ENCODE measurements around the gene SLC26A2. TPM values are rescaled to one million over a fixed set of nuclear protein-coding genes. Genes with fewer than 3 reads are reported as not detected.

Gene SLC26A2
- total RNA-seq, 1 experiment from 2014 or later, result 111 TPM

DNA sequence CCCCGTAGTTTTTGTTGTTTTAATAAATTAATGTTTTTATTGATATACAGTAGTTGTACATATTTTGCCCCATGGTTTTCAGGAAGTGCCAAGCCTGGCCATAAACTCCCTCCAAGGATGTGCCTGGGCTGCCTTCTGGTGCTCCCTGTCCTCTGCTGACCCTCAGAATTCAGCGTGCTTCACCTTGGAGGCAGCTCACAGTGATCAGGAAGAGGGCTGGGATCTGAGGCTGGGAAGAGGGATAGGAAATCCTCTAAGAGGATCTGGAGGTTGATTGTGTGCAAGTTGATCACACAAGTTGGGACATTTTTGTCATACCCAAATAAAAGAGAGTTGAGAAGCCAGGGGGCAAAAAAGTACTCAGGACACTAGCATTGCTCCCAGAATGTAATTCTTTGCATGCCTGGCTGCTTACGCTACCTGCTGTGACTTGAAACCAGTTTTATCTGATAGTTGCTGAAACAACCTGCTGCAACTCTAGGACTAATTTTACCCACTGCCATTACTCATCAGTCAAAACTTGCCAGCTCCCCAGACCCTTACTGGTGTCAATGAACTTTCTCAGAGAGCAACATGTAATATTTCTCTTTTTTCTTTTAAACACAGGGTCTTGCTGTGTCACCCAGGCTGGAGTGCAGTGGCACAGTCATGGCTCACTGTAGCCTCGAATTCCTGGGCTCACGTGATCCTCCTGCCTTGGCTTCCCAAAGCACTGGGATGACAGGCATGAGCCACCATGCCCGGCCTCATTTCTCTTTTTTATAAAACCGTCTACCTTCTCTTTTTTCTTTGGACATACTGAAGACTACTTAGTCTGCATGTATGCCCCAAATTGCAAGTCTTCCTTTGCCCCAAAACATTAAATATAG, 44.9 kb upstream of the SLC26A2 start:
- Histone ChIP-seq H3K27ac (ENCODE audit: low read length) (no peak overlapping the region), H3K9me3 (ENCODE audit: control insufficient read depth, insufficient read depth, low read depth, low read length) (no peaks in the 10 kb centered on the region), H3K4me3 (ENCODE audit: low read depth in 2 of 2, low read length in 2 of 2) (no peak overlapping the region), H3K27me3 (ENCODE audit: control insufficient read depth, insufficient read depth, low read length) (no peaks in the 10 kb centered on the region), H3K4me1 (ENCODE audit: control insufficient read depth, insufficient read depth, low read length) (no peaks in the 10 kb centered on the region), H3K36me3 (ENCODE audit: control insufficient read depth, insufficient read depth, low read length) (no peaks in the 10 kb centered on the region)
- in situ Hi-C loops (cut with HindIII; ENCODE audit: low pct_unique_long_range_greater_than_20kb, low sequenced_read_pairs) (no loop called here), intact Hi-C loops (cut with micrococcal nuclease; ENCODE audit: unreplicated experiment) (no loop called here)
- ATAC-seq (no peak), DNase-seq (ENCODE audit: low read depth, low spot score) (no peak)
- CTCF ChIA-PET, result interaction anchor here (0.6 kb wide), 1 partner anchor 510 kb away, joined by 7 read pairs; no protein-coding TSS in a partner anchor
- BruUV-seq (replicated peaks), result no TSS peak
- POLR2A ChIA-PET, result no interaction called here
- TF ChIP-seq, protein P1, sequence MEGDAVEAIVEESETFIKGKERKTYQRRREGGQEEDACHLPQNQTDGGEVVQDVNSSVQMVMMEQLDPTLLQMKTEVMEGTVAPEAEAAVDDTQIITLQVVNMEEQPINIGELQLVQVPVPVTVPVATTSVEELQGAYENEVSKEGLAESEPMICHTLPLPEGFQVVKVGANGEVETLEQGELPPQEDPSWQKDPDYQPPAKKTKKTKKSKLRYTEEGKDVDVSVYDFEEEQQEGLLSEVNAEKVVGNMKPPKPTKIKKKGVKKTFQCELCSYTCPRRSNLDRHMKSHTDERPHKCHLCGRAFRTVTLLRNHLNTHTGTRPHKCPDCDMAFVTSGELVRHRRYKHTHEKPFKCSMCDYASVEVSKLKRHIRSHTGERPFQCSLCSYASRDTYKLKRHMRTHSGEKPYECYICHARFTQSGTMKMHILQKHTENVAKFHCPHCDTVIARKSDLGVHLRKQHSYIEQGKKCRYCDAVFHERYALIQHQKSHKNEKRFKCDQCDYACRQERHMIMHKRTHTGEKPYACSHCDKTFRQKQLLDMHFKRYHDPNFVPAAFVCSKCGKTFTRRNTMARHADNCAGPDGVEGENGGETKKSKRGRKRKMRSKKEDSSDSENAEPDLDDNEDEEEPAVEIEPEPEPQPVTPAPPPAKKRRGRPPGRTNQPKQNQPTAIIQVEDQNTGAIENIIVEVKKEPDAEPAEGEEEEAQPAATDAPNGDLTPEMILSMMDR (IDR thresholded peaks at IDR 0.05), result no peak
- TF ChIP-seq TCF7L2 (IDR thresholded peaks at IDR 0.05; ENCODE audit: low read depth, low read length), result no peak

DNA sequence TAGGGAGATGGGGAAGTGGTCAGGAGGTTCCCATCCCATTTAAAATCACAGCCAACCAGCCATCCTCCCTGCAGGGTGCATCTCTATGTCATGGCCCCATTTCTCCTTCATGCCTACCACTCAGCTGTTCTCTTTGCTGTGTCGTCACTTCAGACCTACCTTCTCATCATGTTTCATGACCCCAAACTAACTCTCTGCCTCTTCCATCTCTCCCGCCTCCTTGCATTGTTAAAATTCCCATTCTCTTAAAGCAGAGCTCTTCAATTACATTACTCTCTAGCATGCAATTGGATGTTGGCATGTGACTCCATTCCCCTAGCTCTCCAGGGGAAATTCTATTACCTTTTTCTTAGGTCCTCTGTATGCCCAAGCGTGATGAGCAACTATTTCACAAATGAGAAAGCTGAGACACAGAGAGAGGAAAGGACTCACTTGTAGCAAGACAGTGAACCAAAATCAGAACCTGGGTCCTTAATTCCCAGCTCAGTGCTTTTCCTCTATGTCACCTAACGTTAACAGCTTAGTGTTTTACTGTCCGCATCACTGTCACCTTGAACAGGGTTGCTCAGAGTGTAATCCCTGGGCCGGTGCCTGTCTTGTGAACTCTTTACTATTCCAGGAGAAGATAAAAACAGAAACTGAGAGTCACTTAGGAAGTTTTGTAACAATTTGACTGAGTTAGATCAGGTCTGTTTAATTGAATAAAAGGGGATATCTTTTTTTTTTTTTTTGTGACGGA, 44.1 kb upstream of the SLC26A2 start:
- Histone ChIP-seq H3K4me3 (ENCODE audit: low read depth in 2 of 2, low read length in 2 of 2) (no peak overlapping the region), H3K4me1 (ENCODE audit: control insufficient read depth, insufficient read depth, low read length) (no peaks in the 10 kb centered on the region), H3K27ac (ENCODE audit: low read length) (no peak overlapping the region), H3K36me3 (ENCODE audit: control insufficient read depth, insufficient read depth, low read length) (no peaks in the 10 kb centered on the region), H3K9me3 (ENCODE audit: control insufficient read depth, insufficient read depth, low read depth, low read length) (no peaks in the 10 kb centered on the region), H3K27me3 (ENCODE audit: control insufficient read depth, insufficient read depth, low read length) (no peaks in the 10 kb centered on the region)
- ChIA-PET CTCF (no interaction called here), POLR2A (interaction anchor here (0.6 kb wide), 1 partner anchor 11 kb away, joined by 3 read pairs; no protein-coding TSS in a partner anchor)
- TF ChIP-seq TCF7L2 (IDR thresholded peaks at IDR 0.05; ENCODE audit: low read depth, low read length), result no peak
- TF ChIP-seq, protein P2, sequence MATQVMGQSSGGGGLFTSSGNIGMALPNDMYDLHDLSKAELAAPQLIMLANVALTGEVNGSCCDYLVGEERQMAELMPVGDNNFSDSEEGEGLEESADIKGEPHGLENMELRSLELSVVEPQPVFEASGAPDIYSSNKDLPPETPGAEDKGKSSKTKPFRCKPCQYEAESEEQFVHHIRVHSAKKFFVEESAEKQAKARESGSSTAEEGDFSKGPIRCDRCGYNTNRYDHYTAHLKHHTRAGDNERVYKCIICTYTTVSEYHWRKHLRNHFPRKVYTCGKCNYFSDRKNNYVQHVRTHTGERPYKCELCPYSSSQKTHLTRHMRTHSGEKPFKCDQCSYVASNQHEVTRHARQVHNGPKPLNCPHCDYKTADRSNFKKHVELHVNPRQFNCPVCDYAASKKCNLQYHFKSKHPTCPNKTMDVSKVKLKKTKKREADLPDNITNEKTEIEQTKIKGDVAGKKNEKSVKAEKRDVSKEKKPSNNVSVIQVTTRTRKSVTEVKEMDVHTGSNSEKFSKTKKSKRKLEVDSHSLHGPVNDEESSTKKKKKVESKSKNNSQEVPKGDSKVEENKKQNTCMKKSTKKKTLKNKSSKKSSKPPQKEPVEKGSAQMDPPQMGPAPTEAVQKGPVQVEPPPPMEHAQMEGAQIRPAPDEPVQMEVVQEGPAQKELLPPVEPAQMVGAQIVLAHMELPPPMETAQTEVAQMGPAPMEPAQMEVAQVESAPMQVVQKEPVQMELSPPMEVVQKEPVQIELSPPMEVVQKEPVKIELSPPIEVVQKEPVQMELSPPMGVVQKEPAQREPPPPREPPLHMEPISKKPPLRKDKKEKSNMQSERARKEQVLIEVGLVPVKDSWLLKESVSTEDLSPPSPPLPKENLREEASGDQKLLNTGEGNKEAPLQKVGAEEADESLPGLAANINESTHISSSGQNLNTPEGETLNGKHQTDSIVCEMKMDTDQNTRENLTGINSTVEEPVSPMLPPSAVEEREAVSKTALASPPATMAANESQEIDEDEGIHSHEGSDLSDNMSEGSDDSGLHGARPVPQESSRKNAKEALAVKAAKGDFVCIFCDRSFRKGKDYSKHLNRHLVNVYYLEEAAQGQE (IDR thresholded peaks at IDR 0.05; ENCODE audit: insufficient read depth in 1 of 2, low read depth in 2 of 2, low read length in 1 of 2), result no peak
- intact Hi-C loops (cut with micrococcal nuclease; ENCODE audit: unreplicated experiment), result no loop called here
- no peak for DNase-seq (ENCODE audit: low read depth, low spot score)
- no peak for ATAC-seq
- in situ Hi-C loops (cut with HindIII; ENCODE audit: low pct_unique_long_range_greater_than_20kb, low sequenced_read_pairs), result no loop called here
- BruUV-seq (replicated peaks), result no TSS peak

DNA sequence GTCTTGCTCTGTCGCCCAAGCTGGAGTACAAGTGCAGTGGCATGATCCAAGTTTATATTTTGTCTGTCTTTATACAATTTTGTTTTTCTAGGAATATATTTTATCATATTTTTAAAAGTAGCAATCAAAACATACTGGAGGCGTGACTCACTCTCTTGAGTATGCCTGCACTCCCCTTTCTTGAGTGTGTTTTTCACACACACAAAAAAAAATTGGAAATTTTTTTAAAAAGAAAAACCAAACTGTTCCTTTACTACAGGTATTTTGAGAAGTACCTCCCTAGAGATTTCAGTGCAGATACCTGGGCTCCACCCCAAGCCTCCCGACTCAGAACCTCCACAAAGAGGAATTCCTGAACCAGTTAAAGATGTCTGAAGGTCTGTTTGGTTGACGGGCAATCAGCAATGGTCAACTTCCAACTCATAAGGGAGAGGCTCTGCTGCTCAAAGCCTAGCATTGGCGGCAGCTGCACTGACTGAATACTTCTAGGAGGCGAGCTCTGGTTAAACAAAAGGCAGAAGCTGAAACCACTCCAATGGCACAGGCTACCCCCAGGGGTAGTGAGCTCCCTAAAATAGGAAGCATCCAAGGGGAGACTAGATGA, 43.4 kb upstream of the SLC26A2 start:
- Histone ChIP-seq H3K36me3 (ENCODE audit: control insufficient read depth, insufficient read depth, low read length) (no peaks in the 10 kb centered on the region), H3K27me3 (ENCODE audit: control insufficient read depth, insufficient read depth, low read length) (no peaks in the 10 kb centered on the region), H3K9me3 (ENCODE audit: control insufficient read depth, insufficient read depth, low read depth, low read length) (no peaks in the 10 kb centered on the region), H3K27ac (ENCODE audit: low read length) (peak overlapping the region; percentile 17; the same call in 1 of the 2 replicates), H3K4me3 (ENCODE audit: low read depth in 2 of 2, low read length in 2 of 2) (no peak overlapping the region), H3K4me1 (ENCODE audit: control insufficient read depth, insufficient read depth, low read length) (no peaks in the 10 kb centered on the region)
- intact Hi-C loops (cut with micrococcal nuclease; ENCODE audit: unreplicated experiment) (no loop called here), in situ Hi-C loops (cut with HindIII; ENCODE audit: low pct_unique_long_range_greater_than_20kb, low sequenced_read_pairs) (no loop called here)
- no TSS peak for BruUV-seq (replicated peaks)
- ChIA-PET POLR2A (no interaction called here), CTCF (interaction anchor here (0.7 to 0.8 kb wide), 2 partner anchors 64 to 88 kb away, joined by 3 read pairs; no protein-coding TSS in a partner anchor)
- ATAC-seq (no peak), DNase-seq (ENCODE audit: low read depth, low spot score) (no peak)
- TF ChIP-seq SIN3A (IDR thresholded peaks at IDR 0.05; ENCODE audit: borderline replicate concordance, insufficient read depth, low read depth, low read length) (no peak), POLR2AphosphoS5 (IDR thresholded peaks at IDR 0.05; ENCODE audit: low read depth, low read length) (no peak), TCF7L2 (IDR thresholded peaks at IDR 0.05; ENCODE audit: low read depth, low read length) (no peak)
- TF ChIP-seq, protein P2 (IDR thresholded peaks at IDR 0.05; ENCODE audit: insufficient read depth in 1 of 2, low read depth in 2 of 2, low read length in 1 of 2), result no peak
- TF ChIP-seq, protein P1 (IDR thresholded peaks at IDR 0.05), result no peak

Measured in Panc1 (cell line).